ENCODE results near the gene P2RX6.

- TF ChIP-seq ZNF70 (CRISPR knock-in tag; IDR thresholded peaks at IDR 0.05) (no peak), ISL1 (CRISPR knock-in tag; IDR thresholded peaks at IDR 0.05) (no peak), CREB5 (CRISPR knock-in tag; IDR thresholded peaks at IDR 0.05; ENCODE audit: low read depth) (no peak), PATZ1 (CRISPR knock-in tag; IDR thresholded peaks at IDR 0.05; ENCODE audit: borderline replicate concordance) (no peak), ARNTL (CRISPR knock-in tag; IDR thresholded peaks at IDR 0.05; ENCODE audit: borderline replicate concordance, low read depth) (no peak)
Measured at GRCh38 chr22:20995329-20996030, 19.5 kb upstream of the P2RX6 start.

All from SK-N-SH treated with all-trans-retinoic acid at 6 μM for 48 hours (cell line).